HG03060 (cell line): ENCODE results near the gene MXD4.

ENCODE experiments used
- ATAC-seq: cut with Tn5 transposase; IDR thresholded peaks from one replicate; pipeline ENCODE4 v1.9.1; 2021; ENCODE audit warnings: low read depth, moderate number of reproducible peaks; ENCODE audit not compliant: unreplicated experiment

The MXD4 gene

DNA sequence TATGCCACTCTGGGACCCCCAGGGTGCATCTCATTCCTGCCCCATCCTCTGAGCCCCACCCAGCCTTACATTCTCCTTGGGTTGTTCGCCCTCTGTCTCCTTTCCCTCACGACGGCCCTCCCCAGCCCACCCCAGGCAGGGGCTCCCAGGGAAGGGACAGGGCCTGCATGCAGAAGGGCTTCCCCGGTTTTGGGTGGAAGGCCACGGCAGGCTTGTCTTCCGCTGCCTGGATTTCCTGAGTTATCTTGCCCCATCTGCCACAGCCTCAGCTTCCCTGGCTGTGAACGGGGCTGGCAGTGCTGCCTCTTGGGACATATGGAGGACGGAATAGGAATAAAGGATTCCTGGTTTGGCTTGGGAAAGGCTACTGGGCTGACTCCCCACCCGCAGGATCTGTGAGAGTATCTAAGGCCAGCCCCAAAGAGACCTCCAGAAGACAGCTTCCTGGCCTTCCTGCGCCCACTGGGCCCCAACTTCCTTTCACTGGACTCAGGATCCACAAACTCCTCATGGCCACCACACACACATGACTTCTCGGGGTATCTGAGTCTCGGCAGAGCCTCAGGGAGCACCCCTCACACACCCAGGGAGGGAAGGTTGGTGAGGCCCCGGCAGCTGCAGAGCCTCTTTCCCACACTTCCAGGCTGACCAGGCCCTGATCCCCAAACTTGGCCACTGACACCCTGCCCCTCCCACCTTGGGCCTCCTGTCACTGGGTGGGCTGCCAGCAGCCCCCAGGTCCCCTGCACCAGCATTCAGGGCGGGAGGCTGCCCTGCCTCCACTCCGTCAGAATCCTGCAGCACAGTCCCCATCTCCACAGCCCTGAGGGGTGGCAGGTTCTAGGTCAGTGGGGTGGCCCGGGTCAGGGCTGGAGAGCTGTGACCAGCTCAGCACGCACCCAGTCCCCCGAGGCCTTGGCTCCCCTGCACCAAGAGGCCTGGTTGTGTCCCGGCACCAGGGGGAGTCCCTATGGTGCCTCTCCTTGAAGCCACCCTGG is 3.5 kb upstream of the MXD4 start:
- ATAC-seq = no peak

DNA sequence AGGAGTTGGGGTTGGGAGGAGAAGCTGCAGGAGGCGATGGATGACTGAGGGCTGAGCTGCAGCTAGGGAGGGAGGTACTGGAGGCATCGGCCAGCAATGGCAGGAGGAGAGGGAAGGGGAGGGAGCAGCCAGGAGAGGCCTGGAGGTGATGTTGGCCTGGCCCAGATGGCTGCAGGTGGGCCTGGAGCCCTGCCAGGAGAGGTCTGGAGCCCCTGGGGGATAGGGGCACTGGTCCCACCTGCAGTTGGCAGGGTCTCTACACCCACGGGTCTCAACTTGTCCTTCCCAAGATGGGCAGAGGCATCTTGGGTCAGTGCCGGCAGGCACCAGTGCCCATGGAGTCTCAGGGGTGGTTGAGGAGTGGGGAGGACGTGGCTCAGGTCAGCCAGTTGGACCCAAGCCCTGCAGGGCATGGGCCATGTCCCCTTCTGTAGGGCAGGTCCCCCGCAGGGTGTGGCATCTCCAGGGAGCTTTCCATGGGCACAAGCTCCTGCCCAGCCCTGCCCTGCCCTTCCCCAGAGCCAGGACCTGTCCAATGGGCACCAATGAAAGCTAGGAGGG is 2.7 kb upstream of the MXD4 start:
- ATAC-seq = no peak

DNA sequence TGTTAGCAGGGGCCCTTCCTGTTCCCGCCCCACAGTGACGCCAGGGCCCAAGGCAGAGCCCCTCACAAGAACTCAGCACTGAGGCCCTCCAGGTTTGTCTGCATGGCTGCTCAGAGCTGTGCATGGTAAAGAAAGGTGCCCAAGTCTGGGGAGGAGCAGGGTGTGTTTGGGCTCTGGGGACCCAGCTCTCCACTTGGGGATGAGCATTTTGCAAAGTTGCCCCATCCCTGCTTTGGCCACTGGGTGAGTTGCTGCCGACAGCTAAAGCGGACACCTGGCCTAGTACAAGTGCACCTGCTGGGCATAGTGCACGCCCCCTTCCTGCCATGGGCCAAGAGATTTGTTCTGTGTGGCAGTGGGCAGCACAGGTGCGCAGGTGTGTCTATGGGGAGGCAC is 2.0 kb upstream of the MXD4 start:
- ATAC-seq = no peak

DNA sequence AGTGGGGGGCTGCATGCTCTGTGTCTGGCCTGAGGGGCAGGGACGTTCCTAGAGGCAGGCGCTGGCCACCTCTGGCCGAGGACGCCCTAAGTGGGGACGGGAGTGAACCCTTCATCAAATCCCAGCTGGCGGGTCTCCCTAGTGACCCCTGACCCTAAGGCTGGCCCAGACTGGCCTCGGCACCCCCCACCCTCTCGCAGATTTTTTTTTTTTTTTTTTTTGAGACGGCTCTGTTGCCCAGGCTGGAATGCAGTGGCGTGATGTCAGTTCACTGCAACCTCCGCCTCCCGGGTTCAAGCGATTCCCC is 988 bp upstream of the MXD4 start:
- ATAC-seq = no peak

DNA sequence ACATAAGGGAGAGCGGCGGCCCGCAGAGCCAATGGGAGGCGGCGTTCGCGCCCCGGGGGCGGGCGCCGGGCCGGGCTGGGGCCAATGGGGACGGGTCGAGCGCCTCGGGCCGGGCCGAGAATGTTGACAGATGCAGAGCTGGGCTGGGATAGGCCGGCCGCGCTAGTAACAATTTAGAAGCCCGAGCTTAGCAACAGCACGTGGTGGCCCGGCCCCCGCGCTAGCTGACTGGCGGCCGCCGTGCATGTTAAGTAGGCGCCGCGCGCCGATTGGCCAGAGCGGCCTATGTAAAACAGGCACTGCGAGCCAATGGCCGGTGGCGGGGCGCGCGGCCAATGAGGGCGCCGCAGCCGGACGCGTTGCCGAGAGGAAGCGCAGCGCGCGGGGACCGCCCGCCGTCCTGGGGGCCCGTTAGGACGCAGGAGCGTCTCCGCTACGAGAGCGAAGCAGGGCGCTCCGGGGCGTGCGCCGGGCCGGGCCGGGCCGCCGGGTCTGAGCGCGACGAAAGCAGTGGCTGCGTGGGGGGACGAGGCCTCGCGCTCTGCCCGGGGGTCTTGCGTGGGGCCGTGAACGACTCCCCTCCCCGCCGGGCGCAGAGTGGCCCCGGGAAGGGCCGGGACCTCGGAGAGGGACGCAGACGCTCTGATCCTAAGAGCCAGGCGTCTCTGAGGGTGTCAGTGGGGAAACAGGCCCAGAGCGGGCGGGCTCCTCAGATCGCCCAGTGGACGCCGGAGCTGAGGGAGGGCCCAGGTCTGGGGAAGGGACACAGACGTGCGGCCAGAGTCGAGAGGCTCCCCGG is 435 bp upstream of the MXD4 start:
- ATAC-seq = peak; percentile 83

DNA sequence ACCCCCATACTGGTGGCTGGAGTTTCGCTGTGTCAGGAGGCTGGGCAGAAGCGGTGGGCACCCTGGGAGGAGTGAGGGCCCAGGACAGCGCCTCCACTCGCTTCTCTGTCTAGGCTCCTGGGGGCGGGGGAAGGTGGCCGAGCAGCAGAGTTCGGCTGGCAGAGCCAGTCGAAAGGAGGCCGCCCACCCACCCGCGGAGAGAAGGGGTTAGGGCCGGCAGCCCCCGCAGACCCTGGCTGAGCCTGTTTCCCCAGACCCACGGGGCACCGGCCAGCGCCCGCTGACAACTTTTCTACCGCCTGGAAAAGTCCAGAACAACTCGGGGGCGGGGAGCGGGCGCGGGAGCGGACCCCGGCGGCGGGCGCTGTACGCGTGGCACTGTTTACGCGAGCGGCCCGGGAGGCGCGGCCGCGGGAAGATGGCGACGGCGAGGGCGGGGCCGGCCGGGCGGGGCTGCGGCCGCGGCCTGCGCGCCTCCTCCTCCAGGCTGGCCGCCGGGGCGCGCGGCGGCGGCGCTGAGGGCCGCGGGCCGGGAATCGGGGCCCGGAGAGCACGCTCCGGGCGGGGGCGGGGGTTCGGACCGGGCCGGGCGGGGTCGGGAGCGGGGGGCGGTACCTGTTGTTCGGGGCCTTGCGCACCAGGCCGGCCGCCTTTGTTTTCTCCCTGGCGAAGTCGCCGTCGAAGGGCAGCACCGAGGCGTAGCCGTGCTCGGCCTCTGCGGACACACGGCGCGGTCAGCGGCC is 628 bp downstream of the MXD4 start:
- no peak for ATAC-seq

DNA sequence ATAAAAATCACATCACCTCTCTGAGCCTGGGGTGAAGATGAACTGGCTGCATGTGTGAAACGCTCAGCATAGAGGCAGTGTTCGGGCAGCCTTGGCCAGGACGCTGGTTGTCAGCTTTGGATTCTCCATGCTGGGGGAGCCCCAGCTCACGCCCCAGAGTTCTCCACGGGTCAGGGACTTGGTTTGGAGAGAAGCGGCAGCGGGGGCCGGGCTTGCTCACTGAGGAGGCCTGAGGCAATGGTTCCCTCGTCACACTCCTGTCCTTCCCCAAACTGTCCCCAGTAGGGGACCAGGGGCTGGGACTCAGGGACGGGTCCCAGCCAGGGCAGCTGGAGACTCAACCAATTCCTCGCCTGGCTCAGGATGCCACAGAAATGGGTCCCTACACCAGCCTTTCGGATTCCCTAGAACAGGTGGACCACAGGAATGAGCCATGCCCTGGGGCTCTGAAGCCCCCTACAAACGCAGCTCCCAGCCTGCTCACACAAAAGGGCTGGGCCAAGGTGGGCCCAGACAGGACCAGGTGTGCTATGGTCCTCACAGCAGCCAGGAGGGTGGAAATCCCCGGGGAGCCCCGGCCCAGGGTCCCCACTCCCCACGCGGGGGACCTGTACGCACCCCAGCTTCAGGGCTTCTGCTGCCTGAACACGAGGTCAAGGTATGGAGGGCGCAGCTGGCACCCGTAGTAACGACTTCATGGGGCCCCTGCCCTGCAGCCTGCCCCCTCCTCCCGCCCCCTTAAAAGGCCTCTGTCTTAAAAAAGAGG is 1.4 kb downstream of the MXD4 start:
- no peak for ATAC-seq

DNA sequence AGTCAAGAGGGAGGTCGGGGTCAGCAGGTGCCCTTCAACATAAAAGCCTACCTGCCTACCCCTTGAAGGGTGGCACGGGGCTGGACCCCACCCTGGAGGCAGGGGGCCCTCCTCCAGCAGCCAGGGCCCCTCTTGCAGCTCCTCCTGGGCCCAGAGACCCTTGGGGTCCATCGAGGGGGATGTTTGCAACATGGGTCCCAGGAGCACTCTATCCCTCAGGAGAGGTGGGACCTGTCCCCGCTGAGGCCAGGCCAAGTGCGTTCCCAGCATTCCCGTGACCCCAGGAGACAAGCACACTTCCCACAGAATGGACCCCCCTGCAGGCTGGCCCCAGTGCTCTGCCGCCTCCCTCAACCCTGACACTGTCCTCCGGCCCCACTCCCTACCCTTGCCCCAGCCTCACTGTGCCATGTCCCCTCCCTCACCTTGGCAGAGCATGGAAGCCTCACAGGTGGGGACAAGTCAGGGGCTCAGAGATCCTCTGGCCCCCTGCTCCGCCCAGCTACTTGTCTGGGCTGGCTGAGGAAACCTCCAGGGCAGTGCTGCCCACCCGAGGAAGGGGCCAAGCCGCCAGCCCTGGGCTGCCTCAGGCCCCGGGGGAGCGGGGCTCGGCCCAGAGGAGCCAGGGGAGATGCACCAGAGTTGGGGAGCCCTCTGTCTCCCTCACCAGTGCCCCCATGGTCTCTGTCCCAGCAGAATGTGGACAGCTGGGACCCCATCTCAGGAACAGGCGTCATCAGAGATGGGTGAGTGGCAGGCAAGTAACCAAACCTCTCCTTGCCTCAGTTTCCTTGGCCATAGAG is 2.2 kb downstream of the MXD4 start:
- no peak for ATAC-seq

DNA sequence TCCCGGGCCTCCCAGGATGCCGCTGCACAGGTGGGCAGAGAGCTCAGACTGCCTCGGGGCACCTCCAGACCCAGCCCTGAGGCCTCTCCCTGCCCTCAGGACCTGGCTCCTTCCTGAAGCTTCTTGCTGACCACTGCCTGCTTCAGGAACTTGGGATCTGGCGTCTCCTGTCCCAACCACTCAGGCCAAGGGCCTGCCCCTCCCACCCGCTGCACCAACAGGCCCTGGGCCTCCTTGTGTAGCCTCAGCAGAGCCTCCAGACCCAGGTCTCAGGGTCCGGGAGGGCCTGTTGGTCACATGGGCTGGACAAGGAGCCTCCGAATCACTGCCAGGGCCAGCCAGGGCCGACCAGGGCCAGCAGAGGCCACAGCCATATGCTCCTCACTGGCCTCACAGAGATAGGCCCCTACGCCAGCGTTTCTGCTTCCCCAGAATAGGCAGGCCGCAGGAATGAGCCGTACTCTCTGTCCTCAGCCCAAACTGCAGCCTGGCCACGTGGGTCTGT is 2.8 kb downstream of the MXD4 start:
- no peak for ATAC-seq

DNA sequence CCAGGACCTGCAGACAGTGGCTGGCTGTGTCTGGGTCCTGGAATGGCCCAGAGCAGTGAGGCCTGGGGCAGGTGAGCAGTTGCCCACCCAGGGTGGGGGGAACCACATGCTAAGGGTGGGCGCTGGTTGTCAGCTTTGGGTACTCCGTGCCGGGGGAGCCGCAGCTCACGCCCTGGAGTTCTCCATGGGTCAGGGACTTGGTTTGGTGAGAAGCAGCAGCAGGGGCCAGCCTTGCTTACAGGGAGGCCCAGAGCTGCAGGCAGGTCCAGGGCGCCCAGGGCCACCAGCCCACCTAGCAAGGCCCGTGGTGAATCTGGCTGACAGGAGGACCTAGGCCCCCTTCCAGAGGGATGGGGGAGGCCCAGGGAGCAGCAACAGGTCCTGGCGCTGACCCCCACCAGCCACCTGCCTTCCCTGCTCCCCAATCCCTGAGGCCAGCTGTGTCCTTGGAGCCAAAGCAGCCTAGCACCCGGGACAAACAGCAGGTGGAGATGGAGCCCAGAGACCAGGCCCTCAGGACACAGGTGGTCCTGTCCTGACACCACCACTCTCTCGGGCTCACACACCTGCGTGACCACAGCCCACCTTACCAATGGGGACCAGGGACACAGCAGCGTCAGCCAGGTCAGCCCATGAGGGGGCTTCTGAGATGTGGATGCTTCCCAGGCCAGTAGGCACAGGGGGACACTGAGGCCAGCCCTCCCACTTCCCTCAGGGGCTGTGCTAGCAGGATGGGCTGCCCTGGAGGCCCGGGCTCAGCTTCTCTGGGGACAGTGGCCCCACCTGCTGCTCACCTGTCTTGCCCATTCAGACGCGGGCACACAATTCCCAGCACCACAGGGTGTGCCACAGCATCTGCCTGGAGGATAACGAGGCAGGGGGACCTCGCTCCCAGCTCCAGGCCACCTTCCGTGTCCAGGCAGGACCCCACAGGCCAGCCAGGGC is 3.5 kb downstream of the MXD4 start:
- no peak for ATAC-seq

DNA sequence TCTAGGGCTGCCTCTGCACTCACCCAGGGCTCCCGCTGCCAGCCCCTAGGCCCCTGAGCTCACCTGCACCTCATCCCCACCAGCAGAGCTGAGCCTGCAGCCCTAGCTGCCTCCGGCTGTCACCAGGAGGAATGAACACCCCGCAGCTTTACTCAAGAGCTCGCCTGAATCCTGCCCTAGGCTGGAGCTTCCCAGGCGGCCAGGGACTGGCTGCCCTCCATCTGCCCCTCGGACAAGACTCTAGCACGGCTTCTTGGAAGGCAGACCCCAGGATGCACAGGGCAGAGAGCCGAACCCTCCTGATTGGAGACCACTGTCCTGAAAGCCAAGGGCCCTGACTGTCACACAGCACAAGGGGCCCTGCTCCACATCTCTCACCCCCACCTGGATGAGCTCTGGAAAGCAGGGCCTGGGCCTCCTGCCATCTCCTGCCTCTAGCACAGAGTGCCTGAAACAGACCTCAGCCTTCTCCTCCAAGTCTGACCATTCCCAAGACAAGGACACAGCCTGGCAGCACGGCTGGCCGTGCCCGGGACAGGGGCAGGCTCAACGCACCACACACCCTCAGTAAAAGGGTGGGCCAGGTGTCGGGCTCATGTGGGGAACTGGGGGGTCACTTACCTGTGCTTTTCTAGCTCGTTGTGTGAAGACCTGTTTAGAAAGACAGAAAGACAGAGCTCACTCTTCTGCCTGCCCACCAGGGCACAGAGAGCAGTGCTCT is 4.4 kb downstream of the MXD4 start:
- no peak for ATAC-seq

DNA sequence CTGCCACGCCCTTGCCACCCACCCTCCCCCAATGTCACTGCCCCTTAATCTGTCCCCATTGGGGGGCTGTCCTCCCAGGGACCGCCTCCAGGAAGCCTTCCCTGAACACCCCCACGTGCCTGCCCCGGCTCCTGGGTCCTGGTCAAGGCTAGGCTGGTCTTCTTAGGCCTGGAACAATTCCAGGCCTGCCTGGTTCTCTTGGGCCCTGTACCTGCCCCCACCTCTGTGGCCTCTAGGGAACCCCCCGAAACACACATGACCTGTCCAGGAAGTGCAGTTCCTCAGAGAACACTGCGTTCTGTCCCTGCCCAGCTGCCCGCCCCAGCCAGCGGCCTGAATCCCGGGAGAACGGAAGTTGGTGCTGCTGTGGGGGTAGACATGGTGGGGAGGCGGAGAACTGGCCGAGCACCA is 5.1 kb downstream of the MXD4 start:
- no peak for ATAC-seq

DNA sequence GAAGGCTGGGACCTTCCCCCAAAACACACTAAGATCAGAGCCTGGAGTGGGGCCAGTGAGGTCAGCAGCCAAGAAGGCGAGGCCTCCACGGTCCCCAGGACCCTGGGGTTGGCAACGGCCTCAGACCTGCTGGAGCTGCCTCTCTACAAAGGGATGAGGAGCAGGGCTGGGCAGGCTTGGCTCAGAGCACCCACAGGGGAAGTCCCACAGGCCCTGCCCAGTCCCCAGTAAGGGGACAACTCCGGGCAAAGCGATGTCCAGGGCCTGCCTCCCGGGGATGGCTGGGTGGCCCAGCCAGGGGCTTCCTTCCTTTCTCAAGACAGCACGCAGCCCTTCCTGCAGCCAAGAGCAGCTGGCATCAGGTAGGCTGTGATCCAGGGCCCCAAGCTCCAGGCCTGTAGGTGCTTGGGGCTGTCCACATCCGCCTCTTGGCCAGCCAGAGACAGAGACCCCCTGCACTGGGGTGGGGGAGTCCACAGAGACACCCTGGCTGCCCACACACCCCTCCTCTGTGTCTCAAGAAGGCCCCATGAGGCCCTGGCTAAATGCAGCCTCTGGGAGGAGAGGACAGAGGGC is 5.7 kb downstream of the MXD4 start:
- ATAC-seq = no peak

DNA sequence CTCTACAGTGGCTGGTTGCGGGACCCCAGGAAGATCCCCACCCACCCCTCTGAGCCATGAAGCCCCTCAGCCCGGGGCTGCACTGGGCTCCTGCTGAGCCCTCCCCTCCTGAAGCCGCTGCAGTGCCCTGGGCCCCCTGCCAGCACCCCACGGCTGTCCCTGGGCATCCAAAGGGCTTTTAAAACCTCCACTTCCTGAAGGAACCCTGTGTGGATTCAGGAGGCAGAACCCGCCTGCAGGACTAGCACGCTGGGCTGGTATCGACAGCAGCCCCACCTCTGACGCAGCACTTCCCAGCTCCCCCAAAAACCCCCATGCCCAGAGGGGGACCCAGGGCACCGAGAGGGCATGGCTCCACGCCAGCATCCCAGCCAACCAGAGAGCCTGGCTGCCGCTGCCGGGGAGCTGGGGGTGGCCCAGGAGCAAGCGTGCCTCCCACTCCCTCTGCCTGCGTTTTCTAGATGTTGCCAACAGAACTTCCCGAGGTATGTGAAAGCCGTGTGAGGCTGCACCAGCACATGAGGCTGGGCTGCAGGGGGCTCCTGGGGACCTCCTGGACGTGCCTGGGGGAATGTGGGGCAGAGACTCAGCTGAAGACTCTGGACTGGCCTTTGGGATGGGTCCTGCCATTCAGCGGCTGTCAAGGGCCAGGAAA is 6.3 kb downstream of the MXD4 start:
- ATAC-seq = no peak

DNA sequence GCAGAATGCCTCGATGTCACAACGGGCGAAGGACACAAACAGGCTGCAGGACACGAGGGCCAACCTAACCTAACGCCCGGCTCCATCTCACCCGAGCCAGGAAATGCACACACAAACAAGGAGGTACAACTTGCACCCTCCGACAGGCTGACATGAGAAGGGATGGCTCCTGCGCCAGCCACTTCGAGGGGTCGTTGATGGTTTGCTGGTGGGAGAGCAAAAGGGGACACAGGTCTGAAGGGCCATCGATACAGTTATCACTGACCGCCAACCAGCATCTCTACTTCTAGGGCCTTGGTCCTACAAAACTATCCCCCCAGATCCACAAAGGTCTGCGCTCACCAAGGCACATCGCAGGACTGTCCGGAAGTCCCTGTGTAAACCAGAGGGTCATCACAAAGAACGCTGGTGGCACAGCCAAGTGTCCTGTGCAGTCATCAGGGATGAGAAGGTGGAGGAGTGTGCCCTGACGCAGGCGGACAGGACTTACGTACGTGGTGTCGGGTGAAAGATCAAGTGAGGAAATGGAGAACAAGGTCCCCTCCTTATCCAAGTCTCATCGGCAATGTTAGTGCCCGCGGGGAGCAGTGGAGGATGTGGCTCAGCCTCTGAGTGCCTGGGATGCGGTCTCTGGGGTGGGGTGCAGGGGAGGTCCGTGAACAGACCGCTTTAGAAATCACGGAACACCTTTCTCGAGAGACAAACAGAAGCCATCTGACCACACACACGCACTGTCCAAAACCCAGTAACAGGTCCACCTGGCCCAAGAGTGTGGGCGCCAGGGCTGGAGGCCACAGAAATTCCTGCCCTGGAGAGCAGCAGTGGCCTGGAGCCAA is 7.0 kb downstream of the MXD4 start:
- no peak for ATAC-seq
